MM.1S (cell line): ENCODE results near the gene STON2.

Source experiments
- DNase-seq: peaks from one replicate; pipeline ENCODE4 v3.0.0-alpha.2; 2015
- H2AFZ ChIP-seq: fragments of 300-600 bp; sonication (generic); 2 replicates; pipeline ENCODE4 v1.6.0; 2016; ENCODE audit warnings: antibody characterized with exemption, low read length
- H3F3A ChIP-seq: fragments of 300-600 bp; sonication (generic); 2 replicates; pipeline ENCODE4 v1.6.1; 2016; ENCODE audit warnings: mild to moderate bottlenecking, antibody characterized with exemption, low read length, moderate library complexity, mixed read lengths; ENCODE audit not compliant: insufficient read depth
- H3K27ac ChIP-seq: fragments of 300-600 bp; sonication (generic); 2 replicates; pipeline ENCODE4 v1.5.1; 2016; ENCODE audit warnings: mild to moderate bottlenecking, low read length
- H3K27me3 ChIP-seq: fragments of 300-600 bp; sonication (generic); replicated peaks from 2 replicates; pipeline ENCODE4 v1.6.0; 2016; ENCODE audit warnings: low read length; ENCODE audit not compliant: insufficient read depth
- H3K36me3 ChIP-seq: fragments of 300-600 bp; sonication (generic); replicated peaks from 2 replicates; pipeline ENCODE4 v1.6.1; 2016; ENCODE audit warnings: mild to moderate bottlenecking, low read length, mixed read lengths; ENCODE audit not compliant: insufficient read depth
- H3K4me1 ChIP-seq: fragments of 300-600 bp; sonication (generic); 2 replicates; pipeline ENCODE4 v1.6.1; 2016; ENCODE audit warnings: low read length, mixed read lengths
- H3K4me2 ChIP-seq: fragments of 300-600 bp; sonication (generic); 2 replicates; pipeline ENCODE4 v1.6.0; 2016; ENCODE audit warnings: low read depth, low read length
- H3K4me3 ChIP-seq: fragments of 300-600 bp; sonication (generic); 2 replicates; pipeline ENCODE4 v1.5.1; 2016; ENCODE audit warnings: low read length, mixed read lengths
- H3K79me2 ChIP-seq: fragments of 300-600 bp; sonication (generic); 2 replicates; pipeline ENCODE4 v1.6.1; 2016; ENCODE audit warnings: mixed run types, low read length, mixed read lengths
- H3K9ac ChIP-seq: fragments of 300-600 bp; sonication (generic); 2 replicates; pipeline ENCODE4 v1.6.1; 2016; ENCODE audit warnings: low read length, mixed read lengths
- H3K9me2 ChIP-seq: fragments of 300-600 bp; sonication (generic); replicated peaks from 2 replicates; pipeline ENCODE4 v1.6.1; 2016; ENCODE audit warnings: mild to moderate bottlenecking, low read length, mixed read lengths; ENCODE audit not compliant: insufficient read depth
- H3K9me3 ChIP-seq: fragments of 300-600 bp; sonication (generic); replicated peaks from 2 replicates; pipeline ENCODE4 v1.6.1; 2016; ENCODE audit warnings: mild to moderate bottlenecking, low read length, mixed read lengths; ENCODE audit not compliant: insufficient read depth
- H4K20me1 ChIP-seq: fragments of 300-600 bp; sonication (generic); 2 replicates; pipeline ENCODE4 v1.6.1; 2016; ENCODE audit warnings: mild to moderate bottlenecking, low read length, moderate library complexity, mixed read lengths; ENCODE audit not compliant: insufficient read depth
- CTCF ChIP-seq: fragments of 300-600 bp; sonication (generic); IDR thresholded peaks from 2 replicates; pipeline ENCODE4 v1.5.1; 2016; ENCODE audit warnings: antibody characterized with exemption, low read length, mixed read lengths
- EZH2 ChIP-seq: fragments of 300-600 bp; sonication (generic); optimal IDR thresholded peaks from 2 replicates; pipeline ENCODE3; 2017; ENCODE audit warnings: low read depth, mild to moderate bottlenecking, antibody characterized with exemption, low read length, mixed read lengths
- EZH2phosphoT487 ChIP-seq: fragments of 300-600 bp; sonication (generic); IDR thresholded peaks from 2 replicates; pipeline ENCODE4 v1.6.1; 2018; ENCODE audit warnings: antibody characterized with exemption, low read length

Gene STON2

DNA sequence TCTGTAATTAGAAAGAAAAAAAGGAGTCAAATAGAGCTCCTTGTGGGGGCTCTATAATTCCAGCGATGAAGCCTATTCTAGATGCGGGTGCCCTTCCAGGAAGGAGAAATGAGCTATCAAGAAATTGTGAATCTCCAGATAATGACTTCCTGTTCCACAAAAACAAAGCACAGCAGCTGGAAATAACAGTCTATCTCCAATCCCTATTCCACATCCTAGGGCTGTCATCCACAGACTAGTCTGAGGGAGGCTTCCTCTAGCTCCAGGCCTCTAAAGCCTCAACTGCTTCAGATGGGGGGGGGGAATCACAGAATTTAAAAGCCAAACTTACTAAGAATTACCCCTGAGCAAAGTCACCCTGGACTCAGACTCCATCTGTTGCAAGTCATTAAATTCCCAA is 102.0 kb downstream of the STON2 start:
- Histone ChIP-seq H2AFZ (no peak overlapping the region), H3K4me1 (peaks cover 11% of the 10 kb centered on the region), H3K79me2 (peaks cover 3% of the 10 kb centered on the region; the same call in 1 of the 2 replicates), H3K9me3 (no peaks in the 10 kb centered on the region), H3K9me2 (no peaks in the 10 kb centered on the region), H3K36me3 (no peaks in the 10 kb centered on the region), H3K4me2 (no peak overlapping the region), H4K20me1 (no peaks in the 10 kb centered on the region), H3K27ac (no peak overlapping the region), H3K27me3 (no peaks in the 10 kb centered on the region), H3K9ac (no peak overlapping the region), H3F3A (0 out of 2 replicates have a peak, but pooled peaks cover 3% of the 10 kb centered on the region), H3K4me3 (no peak overlapping the region)
- TF ChIP-seq EZH2 (no peak), EZH2phosphoT487 (no peak), CTCF (no peak)
- no peak for DNase-seq

- H2AFZ ChIP-seq: no peak overlapping the region
- H3K4me3 ChIP-seq: no peak overlapping the region
- no peak overlapping the region for H3K9ac ChIP-seq
- DNase-seq: no peak
- no peak overlapping the region for H3K27ac ChIP-seq
- peaks cover 7% of the 10 kb centered on the region; the same call in 1 of the 2 replicates for H3K4me1 ChIP-seq
- H4K20me1 ChIP-seq: no peaks in the 10 kb centered on the region
- H3K4me2 ChIP-seq: no peak overlapping the region
- no peaks in the 10 kb centered on the region for H3K79me2 ChIP-seq
- no peaks in the 10 kb centered on the region for H3F3A ChIP-seq
- H3K36me3 ChIP-seq: no peaks in the 10 kb centered on the region
- no peak for TF ChIP-seq CTCF
- TF ChIP-seq EZH2: no peak
- TF ChIP-seq EZH2phosphoT487: no peak
- no peaks in the 10 kb centered on the region for H3K9me3 ChIP-seq
- H3K9me2 ChIP-seq: no peaks in the 10 kb centered on the region
- H3K27me3 ChIP-seq: no peaks in the 10 kb centered on the region
Measured at GRCh38 chr14:81295958-81296923, 103.9 kb downstream of the STON2 start.

GRCh38 chr14:81289516-81289915 is 110.6 kb downstream of the STON2 start:
- no peak overlapping the region for H3K9ac ChIP-seq
- no peaks in the 10 kb centered on the region for H3K9me2 ChIP-seq
- no peak overlapping the region for H2AFZ ChIP-seq
- no peak for TF ChIP-seq EZH2phosphoT487
- no peak for TF ChIP-seq CTCF
- no peak for TF ChIP-seq EZH2
- no peaks in the 10 kb centered on the region for H3K27me3 ChIP-seq
- no peak overlapping the region for H3K27ac ChIP-seq
- H3F3A ChIP-seq: no peaks in the 10 kb centered on the region
- H3K79me2 ChIP-seq: no peaks in the 10 kb centered on the region
- no peak overlapping the region for H3K4me2 ChIP-seq
- H3K4me3 ChIP-seq: no peak overlapping the region
- no peaks in the 10 kb centered on the region for H3K9me3 ChIP-seq
- no peaks in the 10 kb centered on the region for H3K4me1 ChIP-seq
- no peaks in the 10 kb centered on the region for H4K20me1 ChIP-seq
- no peaks in the 10 kb centered on the region for H3K36me3 ChIP-seq
- DNase-seq: no peak
